K562 (cell line): Measurements from ENCODE around the gene FAAH. TPM values are rescaled to one million over a fixed set of nuclear protein-coding genes. Genes with fewer than 3 reads are reported as not detected.

ENCODE experiments used
- ASH1L ChIP-seq: fragments of 450-650 bp; IDR thresholded peaks from 2 replicates; pipeline ENCODE4 v1.6.1; 2018; ENCODE audit warnings: borderline replicate concordance, mild to moderate bottlenecking, low read depth; ENCODE audit not compliant: partially characterized antibody
- BCL6 ChIP-seq: fragments of 250-450 bp; sonication (Bioruptor Pico); IDR thresholded peaks from 2 replicates; pipeline ENCODE4 v1.4.0; 2020
- CUX1 ChIP-seq: fragments of 200-800 bp; sonication (Bioruptor generic); IDR thresholded peaks from 2 replicates; pipeline ENCODE4 v1.6.1; 2016; ENCODE audit warnings: missing genetic modification characterization, missing compliant biosample characterization
- EHMT2 ChIP-seq: fragments of 450-650 bp; IDR thresholded peaks from 2 replicates; pipeline ENCODE4 v1.6.1; 2018; ENCODE audit warnings: antibody characterized with exemption
- GABPA ChIP-seq: fragments of 200-800 bp; sonication (Bioruptor generic); conservative IDR thresholded peaks from 2 replicates; pipeline ENCODE4 v1.6.1; 2016; ENCODE audit warnings: low read depth, missing genetic modification characterization, missing compliant biosample characterization
- GTF2B ChIP-seq: IDR thresholded peaks from 2 replicates; pipeline ENCODE4 v1.6.1; 2011; ENCODE audit not compliant: insufficient read length; ENCODE audit errors: extremely low read depth
- MEIS2 ChIP-seq: fragments of 450-650 bp; IDR thresholded peaks from 2 replicates; pipeline ENCODE4 v1.6.1; 2014; ENCODE audit warnings: mild to moderate bottlenecking; ENCODE audit not compliant: partially characterized antibody
- MXD1 ChIP-seq: fragments of 250-450 bp; sonication (Bioruptor Pico); IDR thresholded peaks from 2 replicates; pipeline ENCODE4 v1.8.0; 2021; ENCODE audit warnings: borderline replicate concordance, mild to moderate bottlenecking, moderate library complexity; ENCODE audit not compliant: poor library complexity, severe bottlenecking
- NCOA1 ChIP-seq: fragments of 450-650 bp; IDR thresholded peaks from 2 replicates; pipeline ENCODE4 v1.6.1; 2016; ENCODE audit warnings: low read depth
- NCOR1 ChIP-seq: fragments of 450-650 bp; IDR thresholded peaks from 2 replicates; pipeline ENCODE4 v1.6.1; 2016; ENCODE audit warnings: mild to moderate bottlenecking, moderate library complexity
- NFIX ChIP-seq: fragments of 250-450 bp; sonication (Bioruptor Pico); IDR thresholded peaks from 2 replicates; pipeline ENCODE4 v1.4.0; 2020; ENCODE audit warnings: low read depth, mild to moderate bottlenecking, moderate library complexity
- SAFB ChIP-seq: fragments of 200-400 bp; formaldehyde crosslinking; IDR thresholded peaks from 2 replicates; pipeline ENCODE4 v1.6.1; 2017; ENCODE audit warnings: low read depth, low read length, borderline replicate concordance
- SMARCA4 ChIP-seq: fragments of 450-650 bp; IDR thresholded peaks from 2 replicates; pipeline ENCODE4 v1.6.1; 2016
- TBL1XR1 ChIP-seq, 2 experiments: IDR thresholded peaks; 2 replicates each; pipeline ENCODE4 v1.6.1; 2012; ENCODE audit warnings: improper control_type of control experiment in 2 of 2, low read length in 2 of 2, mild to moderate bottlenecking in 1 of 2
- YY1 ChIP-seq, 3 experiments: IDR thresholded peaks; 2 replicates each; pipeline ENCODE4 v1.6.1; 2011; ENCODE audit warnings: low read length in 2 of 3, mild to moderate bottlenecking in 2 of 3, moderate library complexity in 2 of 3, borderline replicate concordance in 1 of 3, control low read depth in 1 of 3, low read depth in 1 of 3; ENCODE audit not compliant: insufficient read depth in 3 of 3, insufficient replicate concordance in 2 of 3, control insufficient read depth in 1 of 3, insufficient read length in 1 of 3; ENCODE audit errors: extremely low read depth in 1 of 3
- ZBTB1 ChIP-seq: sonication (generic); formaldehyde crosslinking; IDR thresholded peaks from 2 replicates; pipeline ENCODE4 v1.8.1; 2023; ENCODE audit warnings: missing genetic modification reagents, low read depth, mild to moderate bottlenecking, borderline replicate concordance
- ZNF217 ChIP-seq: sonication (generic); formaldehyde crosslinking; IDR thresholded peaks from 2 replicates; pipeline ENCODE4 v1.8.0; 2022; ENCODE audit warnings: mild to moderate bottlenecking, missing genetic modification reagents
- ZNF311 ChIP-seq: fragments of 250-450 bp; sonication (Bioruptor Pico); IDR thresholded peaks from 2 replicates; pipeline ENCODE4 v1.4.0; 2020; ENCODE audit warnings: mild to moderate bottlenecking, moderate library complexity
- ZZZ3 ChIP-seq: fragments of 450-650 bp; IDR thresholded peaks from 2 replicates; pipeline ENCODE4 v1.6.1; 2016; ENCODE audit warnings: antibody characterized with exemption, mild to moderate bottlenecking, moderate library complexity
- polyA plus RNA-seq, 8 experiments: library from polyadenylated mRNA; depleted of rRNA in 4 of 8; stranded (reverse) in 5 of 8; unstranded in 3 of 8; fragments of >200 nt; fragmentation: Nextera tagmentation in 2 of 8; fragmentation: Illumina TruSeq in 1 of 8; extraction: Ambion mirVana in 2 of 8; extraction: Trizol in 1 of 8; gene quantifications; 2 replicates each; pipeline versions ENCODE4 v1.2.1 to v1.2.3, GENCODE V29; 2011 to 2014; ENCODE audit warnings: inconsistent platforms in 1 of 8, missing spikeins in 1 of 8
- total RNA-seq, 7 experiments: library from RNA; depleted of rRNA in 6 of 7; stranded (reverse); fragments of >200 nt in 6 of 7; fragmentation: Illumina TruSeq in 2 of 7; extraction: Trizol in 2 of 7; gene quantifications; 2 replicates each; pipeline versions ENCODE4 v1.2.1 to v1.2.3, GENCODE V29; 2011 to 2021; ENCODE audit warnings: low replicate concordance in 1 of 7

The FAAH gene
- total and polyA plus RNA-seq, 9 of the 15 experiments (the other 6 are each of a cell fraction or from before 2014, with no cell fraction given), result 0.06 to 1.1 (median 0.32) TPM

GRCh38 chr1:46449223-46450159, 55.4 kb downstream of the FAAH start (continued):
- TF ChIP-seq CUX1 (CRISPR knock-in tag) (no peak), MXD1 (CRISPR knock-in tag) (no peak), ASH1L (no peak), SMARCA4 (no peak), GTF2B (no peak), GABPA (peak; percentile 49; the same call in 1 of the 2 replicates), MEIS2 (no peak), ZZZ3 (no peak), TBL1XR1 (IDR thresholded peaks at IDR 0.05; ENCODE audit: low read length in 2 of 2) (no peak), NFIX (CRISPR knock-in tag) (no peak), SAFB (no peak), YY1 (IDR thresholded peaks at IDR 0.05; ENCODE audit: borderline replicate concordance in 1 of 3, control insufficient read depth in 1 of 3, extremely low read depth in 1 of 3, insufficient read depth in 3 of 3, insufficient read length in 1 of 3, insufficient replicate concordance in 2 of 3, low read depth in 1 of 3, low read length in 2 of 3) (peak in 1 of 3 experiments; percentile 43), EHMT2 (peak; percentile 61; the same call in 1 of the 2 replicates), ZNF311 (CRISPR knock-in tag) (no peak), BCL6 (CRISPR knock-in tag) (no peak), NCOR1 (no peak; the same call in 1 of the 2 replicates), ZNF217 (no peak), NCOA1 (no peak), ZBTB1 (no peak)
